K562 (cell line): ENCODE measurements around the gene RANGAP1. TPM values are rescaled to one million over a fixed set of nuclear protein-coding genes. Genes with fewer than 3 reads are reported as not detected.

Source experiments
- AFF4 ChIP-seq: sonication (generic); formaldehyde crosslinking; IDR thresholded peaks from 2 replicates; pipeline ENCODE4 v1.8.0; 2023; ENCODE audit warnings: mild to moderate bottlenecking, missing genetic modification reagents
- ATF2 ChIP-seq: sonication (generic); formaldehyde crosslinking; IDR thresholded peaks from 2 replicates; pipeline ENCODE4 v1.8.1; 2022; ENCODE audit warnings: missing genetic modification reagents
- BMI1 ChIP-seq: fragments of 150-350 bp; IDR thresholded peaks from 2 replicates; pipeline ENCODE4 v1.6.1; 2014; ENCODE audit warnings: low read length
- CBX5 ChIP-seq: IDR thresholded peaks from 2 replicates; pipeline ENCODE4 v1.6.1; 2014; ENCODE audit warnings: low read depth, borderline replicate concordance
- CREM ChIP-seq: IDR thresholded peaks from 2 replicates; pipeline ENCODE4 v1.6.1; 2014; ENCODE audit warnings: antibody characterized with exemption, low read depth
- DDX20 ChIP-seq: fragments of 450-650 bp; IDR thresholded peaks from 2 replicates; pipeline ENCODE4 v1.6.1; 2016; ENCODE audit warnings: missing genetic modification characterization, low read depth, mild to moderate bottlenecking, missing compliant biosample characterization, moderate library complexity
- E2F6 ChIP-seq, 2 experiments: IDR thresholded peaks; 2 replicates each; pipeline ENCODE4 v1.6.1; 2011; ENCODE audit warnings: borderline replicate concordance in 1 of 2, control low read depth in 1 of 2, low read depth in 1 of 2, low read length in 1 of 2, mild to moderate bottlenecking in 1 of 2, mixed read lengths in 1 of 2, moderate library complexity in 1 of 2; ENCODE audit not compliant: insufficient read depth in 1 of 2, insufficient read length in 1 of 2, poor library complexity in 1 of 2, severe bottlenecking in 1 of 2; ENCODE audit errors: extremely low read depth in 1 of 2
- FOXK1 ChIP-seq: sonication (generic); formaldehyde crosslinking; IDR thresholded peaks from 2 replicates; pipeline ENCODE4 v1.8.0; 2022; ENCODE audit warnings: missing genetic modification reagents, mild to moderate bottlenecking, borderline replicate concordance
- FOXK2 ChIP-seq, 2 experiments: fragments of 450-650 bp; IDR thresholded peaks in 1 of 2; conservative IDR thresholded peaks in 1 of 2; 2 replicates each; pipeline ENCODE4 v1.6.1; 2016; ENCODE audit warnings: low read depth in 2 of 2, mild to moderate bottlenecking in 1 of 2
- MECOM ChIP-seq: fragments of 250-450 bp; sonication (Bioruptor Pico); IDR thresholded peaks from 2 replicates; pipeline ENCODE4 v1.8.0; 2022; ENCODE audit warnings: inconsistent platforms
- MEF2A ChIP-seq: IDR thresholded peaks from 2 replicates; pipeline ENCODE4 v1.6.1; 2011; ENCODE audit warnings: low read depth, mild to moderate bottlenecking, low read length, moderate library complexity; ENCODE audit not compliant: control insufficient read depth
- MITF ChIP-seq: IDR thresholded peaks from 2 replicates; pipeline ENCODE4 v1.6.1; 2014; ENCODE audit warnings: antibody characterized with exemption
- NCOA6 ChIP-seq: fragments of 450-650 bp; IDR thresholded peaks from 2 replicates; pipeline ENCODE4 v1.6.1; 2017; ENCODE audit warnings: mild to moderate bottlenecking
- SMARCA5 ChIP-seq: fragments of 450-650 bp; IDR thresholded peaks from 2 replicates; pipeline ENCODE4 v1.6.1; 2016
- XRCC3 ChIP-seq: fragments of 450-650 bp; IDR thresholded peaks from 2 replicates; pipeline ENCODE4 v1.6.1; 2017; ENCODE audit warnings: mild to moderate bottlenecking, moderate library complexity
- ZBTB49 ChIP-seq: sonication (generic); formaldehyde crosslinking; IDR thresholded peaks from 2 replicates; pipeline ENCODE4 v1.8.0; 2022; ENCODE audit warnings: missing genetic modification reagents, mild to moderate bottlenecking, borderline replicate concordance
- polyA plus RNA-seq, 8 experiments: library from polyadenylated mRNA; depleted of rRNA in 4 of 8; stranded (reverse) in 5 of 8; unstranded in 3 of 8; fragments of >200 nt; fragmentation: Nextera tagmentation in 2 of 8; fragmentation: Illumina TruSeq in 1 of 8; extraction: Ambion mirVana in 2 of 8; extraction: Trizol in 1 of 8; gene quantifications; 2 replicates each; pipeline versions ENCODE4 v1.2.1 to v1.2.3, GENCODE V29; 2011 to 2014; ENCODE audit warnings: inconsistent platforms in 1 of 8, missing spikeins in 1 of 8
- total RNA-seq, 7 experiments: library from RNA; depleted of rRNA in 6 of 7; stranded (reverse); fragments of >200 nt in 6 of 7; fragmentation: Illumina TruSeq in 2 of 7; extraction: Trizol in 2 of 7; gene quantifications; 2 replicates each; pipeline versions ENCODE4 v1.2.1 to v1.2.3, GENCODE V29; 2011 to 2021; ENCODE audit warnings: low replicate concordance in 1 of 7

RANGAP1 gene
- total and polyA plus RNA-seq, 9 of the 15 experiments (the other 6 are each of a cell fraction or from before 2014, with no cell fraction given) = 2.1 to 104 (median 50.6) TPM

GRCh38 chr22:41301085-41302020 is 15.4 kb upstream of the RANGAP1 start, which contains the start of gene ZC3H7B (continued):
- TF ChIP-seq MITF (no peak), MECOM (no peak), ATF2 (CRISPR knock-in tag) (no peak), ZBTB49 (no peak), NCOA6 (no peak), CREM (peak; percentile 52), MEF2A (no peak), XRCC3 (no peak), FOXK2 (conservative IDR thresholded peaks at IDR 0.05 in 1 of 2, IDR thresholded peaks at IDR 0.05 in 1 of 2; ENCODE audit: low read depth in 2 of 2) (no peak), BMI1 (no peak), AFF4 (CRISPR knock-in tag) (no peak), SMARCA5 (no peak), FOXK1 (CRISPR knock-in tag) (no peak), DDX20 (tag) (no peak), CBX5 (no peak), E2F6 (IDR thresholded peaks at IDR 0.05; ENCODE audit: borderline replicate concordance in 1 of 2, extremely low read depth in 1 of 2, insufficient read depth in 1 of 2, insufficient read length in 1 of 2, low read depth in 1 of 2, low read length in 1 of 2, poor library complexity in 1 of 2, severe bottlenecking in 1 of 2) (no peak)
